ENCODE results near the gene FA2H.
"Not testable (repeated sequence)": the region's sequence is repeated elsewhere in the genome, so short reads cannot be mapped to it uniquely, and the experiment has no call there.

FA2H gene

GRCh38 chr16:74668877-74669276 is 105.7 kb downstream of the FA2H start:
- not testable (repeated sequence) for DNase-seq

GRCh38 chr16:74667255-74667700 is 107.3 kb downstream of the FA2H start:
- DNase-seq = peak; percentile 36

DNA sequence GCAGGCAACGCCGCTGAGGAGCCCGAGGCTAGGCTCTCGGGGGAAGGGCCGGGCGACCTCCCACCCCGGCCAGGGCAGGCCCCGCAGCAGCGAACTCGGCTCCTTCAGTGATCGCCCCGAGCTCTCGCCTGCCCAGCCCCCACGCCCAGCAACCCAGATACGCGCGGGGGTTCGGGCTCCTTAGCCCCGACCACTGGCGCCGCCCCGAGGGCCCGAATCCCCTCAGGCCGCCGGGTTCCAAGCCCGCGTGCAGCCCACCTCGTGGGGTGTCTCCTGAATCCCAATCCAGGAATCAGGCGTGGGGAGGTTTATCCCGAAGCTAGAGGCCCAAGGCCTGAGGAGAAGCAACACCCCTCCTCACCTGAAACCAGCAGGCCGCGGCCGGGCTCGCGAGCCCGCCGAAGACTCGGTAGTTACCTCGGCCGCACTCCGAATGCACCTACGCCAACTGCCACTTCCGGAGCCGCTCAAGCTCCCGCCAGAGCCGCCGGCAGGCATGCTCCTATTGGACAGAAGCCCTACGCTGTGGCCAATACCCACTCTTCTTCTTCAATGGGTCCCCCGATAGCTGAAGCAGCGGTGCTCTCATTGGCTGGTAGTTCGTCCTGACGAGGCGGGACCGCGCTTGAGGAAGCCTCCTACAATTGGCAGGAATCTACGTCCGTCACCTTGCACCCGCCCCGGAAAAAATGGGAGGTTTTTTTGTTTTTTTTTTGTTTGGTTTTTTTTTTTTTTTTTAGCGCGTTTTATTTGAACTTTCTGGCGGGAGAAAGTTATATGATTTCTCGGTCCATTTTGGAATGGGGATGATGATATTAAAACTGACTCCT is 108.0 kb downstream of the FA2H start, which contains the start of gene RFWD3:
TSS of gene RFWD3 (minus strand) at position 453 of the 830 bp plus-strand sequence. CDS start 5,428 bp downstream, outside the sequence.
- DNase-seq = peak; percentile 90

DNA sequence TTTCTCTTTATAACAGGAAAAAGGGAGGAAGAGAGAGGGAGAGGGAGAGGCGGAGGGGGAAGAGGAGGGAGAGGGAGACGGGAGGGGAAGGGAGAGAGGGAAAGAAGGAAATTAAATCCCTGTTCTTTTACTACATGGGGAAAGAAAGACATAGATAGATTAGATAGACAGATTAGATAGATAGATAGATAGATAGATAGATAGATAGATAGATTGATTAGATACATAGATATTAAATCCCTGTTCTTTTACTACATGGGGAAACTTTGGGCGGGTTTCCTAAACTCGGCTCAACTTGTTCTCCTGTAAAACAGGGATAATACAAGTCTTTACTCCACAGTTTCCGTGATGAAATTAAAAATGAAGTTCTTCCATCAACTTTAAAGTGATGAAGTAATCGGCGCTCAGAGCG is 108.6 kb downstream of the FA2H start:
- no peak for DNase-seq

Data from NCI-H510A treated with DMSO at 0.1 percent for 48 hours (cell line).